Lung (tissue), 12 donors: ENCODE data around the gene C2orf92. TPM values are rescaled to one million over a fixed set of nuclear protein-coding genes. Genes with fewer than 3 reads are reported as not detected.

Experiments used
- ATAC-seq: fragments of 200-7000 bp; cut with Tn5 transposase; one replicate; pipeline ENCODE4 v1.9.1; 2020; ENCODE audit warnings: moderate number of reproducible peaks; ENCODE audit not compliant: insufficient read depth, low FRiP score
- DNase-seq, 3 donors: peaks; one replicate each; pipeline ENCODE4 v3.0.0-alpha.2; 2013 to 2017
- H3K27ac ChIP-seq, 2 donors: one replicate each; pipeline ENCODE4 v1.5.1; 2013; ENCODE audit warnings: mild to moderate bottlenecking in 2 of 2, moderate library complexity in 2 of 2, control low read depth in 1 of 2, inconsistent platforms in 1 of 2, low read depth in 1 of 2, low read length in 1 of 2
- H3K27me3 ChIP-seq, 3 donors: one replicate each; pipeline ENCODE4 v1.5.1; 2013; ENCODE audit warnings: low read length in 2 of 3; ENCODE audit not compliant: control insufficient read depth in 3 of 3, insufficient read depth in 3 of 3
- H3K36me3 ChIP-seq, 4 donors: one replicate each; pipeline ENCODE4 v1.5.1; 2013; ENCODE audit warnings: low read length in 4 of 4, mild to moderate bottlenecking in 1 of 4, moderate library complexity in 1 of 4; ENCODE audit not compliant: control insufficient read depth in 4 of 4, insufficient read depth in 4 of 4
- H3K4me1 ChIP-seq, 5 donors: one replicate each; pipeline ENCODE4 v1.5.1; 2013; ENCODE audit warnings: low read length in 5 of 5, mild to moderate bottlenecking in 2 of 5, moderate library complexity in 1 of 5; ENCODE audit not compliant: control insufficient read depth in 5 of 5, insufficient read depth in 5 of 5
- H3K4me3 ChIP-seq: one replicate; pipeline ENCODE4 v1.5.1; 2013; ENCODE audit warnings: mild to moderate bottlenecking, control low read depth, moderate library complexity
- H3K9ac ChIP-seq, 2 donors: one replicate each; pipeline ENCODE4 v1.5.1; 2013; ENCODE audit warnings: low read length in 2 of 2, control low read depth in 1 of 2; ENCODE audit not compliant: insufficient read depth in 1 of 2
- H3K9me3 ChIP-seq, 4 donors: one replicate each; pipeline ENCODE4 v1.5.1; 2013; ENCODE audit warnings: low read length in 3 of 4, mild to moderate bottlenecking in 1 of 4, moderate library complexity in 1 of 4; ENCODE audit not compliant: control insufficient read depth in 4 of 4, insufficient read depth in 3 of 4
- CTCF ChIP-seq: IDR thresholded peaks from 2 replicates; pipeline ENCODE4 v1.5.1; 2012; ENCODE audit warnings: mild to moderate bottlenecking; ENCODE audit errors: control extremely low read depth, extremely low read depth
- WGBS, 2 donors: extraction: QIAGEN DNeasy Blood & Tissue Kit; methylation state at CpG; one replicate each; pipeline ENCODE4 v1.1.7; 2013; 5-methylcytosine and 5-hydroxymethylcytosine counted together
- polyA plus RNA-seq, 2 donors: library from polyadenylated mRNA; stranded (reverse); fragments of 200-250 nt; gene quantifications; one replicate each; pipeline ENCODE4 v1.2.1, GENCODE V29; 2013
- total RNA-seq, 2 donors: library from RNA; depleted of rRNA in 1 of 2; stranded (reverse); fragments of >200 nt in 1 of 2; gene quantifications; one replicate each; pipeline ENCODE4 v1.2.1, GENCODE V29; 2014 to 2021
- donor health status: control.
- donor health status: control.
- donor health status: Bipolar disorder and iron deficiency.
- donor health status: healthy.
- donor health status: DM: yes; HTN: yes; CAD: no.

The C2orf92 gene
- total and polyA plus RNA-seq, 4 donors, result 1.8 to 19.0 (median 14.2) TPM

- Histone ChIP-seq H3K36me3 (no peaks in the 10 kb centered on the region), H3K4me1 (no peaks in the 10 kb centered on the region), H3K27ac (no peak overlapping the region), H3K9me3 (peaks cover 0 to 6% (median 0%) of the 10 kb centered on the region in 4 donors), H3K9ac (no peak overlapping the region), H3K27me3 (peaks cover 0 to 14% (median 11%) of the 10 kb centered on the region in 3 donors), H3K4me3 (no peak overlapping the region)
- TF ChIP-seq CTCF, result no peak
- WGBS, 2 donors, result 94 to 95% methylated on average over 16 of the region's 16 CpGs
- ATAC-seq (no peak), DNase-seq (no peak)
Measured at GRCh38 chr2:97719362-97720155, 50.0 kb downstream of the C2orf92 start.

- H3K4me3 ChIP-seq, result no peak overlapping the region
- DNase-seq (no peak), ATAC-seq (no peak)
- peaks cover 0 to 6% (median 0%) of the 10 kb centered on the region in 4 donors for H3K9me3 ChIP-seq
- H3K9ac ChIP-seq, result no peak overlapping the region
- H3K27me3 ChIP-seq, result peaks cover 0 to 15% (median 12%) of the 10 kb centered on the region in 3 donors
- WGBS, 2 donors, result 77 to 91% methylated on average over 2 of the region's 2 CpGs
- no peaks in the 10 kb centered on the region for H3K36me3 ChIP-seq
- no peaks in the 10 kb centered on the region for H3K4me1 ChIP-seq
- no peak for TF ChIP-seq CTCF
- H3K27ac ChIP-seq, result no peak overlapping the region
Measured at GRCh38 chr2:97720746-97721145, 51.2 kb downstream of the C2orf92 start.

- H3K9me3 ChIP-seq, result peaks cover 0 to 11% (median 0%) of the 10 kb centered on the region in 4 donors
- WGBS, 2 donors, result 89 to 91% methylated on average over 6 of the region's 6 CpGs
- DNase-seq, result no peak
- TF ChIP-seq CTCF, result no peak
- no peak overlapping the region for H3K4me3 ChIP-seq
- H3K4me1 ChIP-seq, result no peaks in the 10 kb centered on the region
- no peak overlapping the region for H3K9ac ChIP-seq
- ATAC-seq, result no peak
- H3K27ac ChIP-seq, result no peak overlapping the region
- no peaks in the 10 kb centered on the region for H3K36me3 ChIP-seq
- peaks cover 0 to 15% (median 12%) of the 10 kb centered on the region in 3 donors for H3K27me3 ChIP-seq
Measured at GRCh38 chr2:97722227-97722626, 52.7 kb downstream of the C2orf92 start.
